IMR-90 (cell line): Measurements from ENCODE around the gene SRP54.

Source experiments
- BHLHE40 ChIP-seq: fragments of 150-350 bp; IDR thresholded peaks from 2 replicates; pipeline ENCODE4 v1.6.1; 2016; ENCODE audit warnings: mild to moderate bottlenecking, low read depth, low read length
- CEBPB ChIP-seq: IDR thresholded peaks from 2 replicates; pipeline ENCODE4 v1.6.1; 2012; ENCODE audit warnings: low read depth, low read length, improper control_type of control experiment
- FOS ChIP-seq: fragments of 150-350 bp; IDR thresholded peaks from 2 replicates; pipeline ENCODE4 v1.6.1; 2016; ENCODE audit warnings: low read depth, low read length
- MAFK ChIP-seq: IDR thresholded peaks from 2 replicates; pipeline ENCODE4 v1.6.1; 2012; ENCODE audit warnings: low read depth, low read length, improper control_type of control experiment
- MXI1 ChIP-seq: IDR thresholded peaks from 2 replicates; pipeline ENCODE4 v1.6.1; 2012; ENCODE audit warnings: low read depth, mild to moderate bottlenecking, low read length, moderate library complexity, borderline replicate concordance
- NFE2L2 ChIP-seq: fragments of 150-350 bp; IDR thresholded peaks from 2 replicates; pipeline ENCODE4 v1.6.1; 2016; ENCODE audit warnings: low read depth, mild to moderate bottlenecking, low read length
- POLR2A ChIP-seq: IDR thresholded peaks from 2 replicates; pipeline ENCODE4 v1.6.1; 2012; ENCODE audit warnings: mild to moderate bottlenecking, low read depth, low read length
- RCOR1 ChIP-seq: IDR thresholded peaks from 2 replicates; pipeline ENCODE4 v1.6.1; 2012; ENCODE audit warnings: mild to moderate bottlenecking, low read length, improper control_type of control experiment; ENCODE audit not compliant: insufficient replicate concordance
- RFX5 ChIP-seq: IDR thresholded peaks from 2 replicates; pipeline ENCODE4 v1.8.0; 2012; ENCODE audit warnings: low read depth, mild to moderate bottlenecking, low read length, moderate library complexity
- SMC3 ChIP-seq: fragments of 150-350 bp; IDR thresholded peaks from 2 replicates; pipeline ENCODE4 v1.6.1; 2016; ENCODE audit warnings: low read depth, mild to moderate bottlenecking, antibody characterized with exemption, low read length, moderate library complexity
- TF ChIP-seq, protein P1 (sequence below): conservative IDR thresholded peaks from 2 replicates; pipeline ENCODE4 v1.5.1; 2012; ENCODE audit warnings: mild to moderate bottlenecking, low read depth, low read length, improper control_type of control experiment
- TF ChIP-seq, protein P2 (sequence below): fragments of 150-350 bp; IDR thresholded peaks from 2 replicates; pipeline ENCODE4 v1.6.1; 2017; ENCODE audit warnings: mild to moderate bottlenecking, antibody characterized with exemption, low read length, low read depth

DNA sequence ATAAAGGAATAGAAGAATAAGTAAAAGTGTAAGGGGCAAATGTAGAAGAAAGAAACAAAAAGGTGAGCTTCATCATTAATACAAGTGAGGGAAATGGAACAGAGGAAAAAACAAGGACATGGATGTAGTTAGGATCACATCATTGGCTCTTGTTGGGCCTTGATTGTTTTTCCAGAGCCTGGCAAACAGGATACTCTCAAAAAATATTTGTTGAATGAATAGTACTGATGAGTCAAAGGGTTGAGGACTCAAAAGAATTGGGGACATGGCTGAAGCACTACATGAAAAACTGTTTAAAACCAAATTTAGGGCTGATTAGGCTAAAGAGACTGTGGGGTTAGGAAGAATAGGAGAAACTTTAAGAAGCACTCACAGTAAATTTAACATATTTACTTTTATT lies 11.4 kb upstream of the SRP54 start:
- TF ChIP-seq, protein P1, sequence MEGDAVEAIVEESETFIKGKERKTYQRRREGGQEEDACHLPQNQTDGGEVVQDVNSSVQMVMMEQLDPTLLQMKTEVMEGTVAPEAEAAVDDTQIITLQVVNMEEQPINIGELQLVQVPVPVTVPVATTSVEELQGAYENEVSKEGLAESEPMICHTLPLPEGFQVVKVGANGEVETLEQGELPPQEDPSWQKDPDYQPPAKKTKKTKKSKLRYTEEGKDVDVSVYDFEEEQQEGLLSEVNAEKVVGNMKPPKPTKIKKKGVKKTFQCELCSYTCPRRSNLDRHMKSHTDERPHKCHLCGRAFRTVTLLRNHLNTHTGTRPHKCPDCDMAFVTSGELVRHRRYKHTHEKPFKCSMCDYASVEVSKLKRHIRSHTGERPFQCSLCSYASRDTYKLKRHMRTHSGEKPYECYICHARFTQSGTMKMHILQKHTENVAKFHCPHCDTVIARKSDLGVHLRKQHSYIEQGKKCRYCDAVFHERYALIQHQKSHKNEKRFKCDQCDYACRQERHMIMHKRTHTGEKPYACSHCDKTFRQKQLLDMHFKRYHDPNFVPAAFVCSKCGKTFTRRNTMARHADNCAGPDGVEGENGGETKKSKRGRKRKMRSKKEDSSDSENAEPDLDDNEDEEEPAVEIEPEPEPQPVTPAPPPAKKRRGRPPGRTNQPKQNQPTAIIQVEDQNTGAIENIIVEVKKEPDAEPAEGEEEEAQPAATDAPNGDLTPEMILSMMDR = no peak
- TF ChIP-seq FOS (no peak), POLR2A (no peak), SMC3 (no peak), NFE2L2 (no peak), RFX5 (no peak), CEBPB (no peak), RCOR1 (no peak), MAFK (no peak), MXI1 (no peak), BHLHE40 (no peak)
- TF ChIP-seq, protein P2, sequence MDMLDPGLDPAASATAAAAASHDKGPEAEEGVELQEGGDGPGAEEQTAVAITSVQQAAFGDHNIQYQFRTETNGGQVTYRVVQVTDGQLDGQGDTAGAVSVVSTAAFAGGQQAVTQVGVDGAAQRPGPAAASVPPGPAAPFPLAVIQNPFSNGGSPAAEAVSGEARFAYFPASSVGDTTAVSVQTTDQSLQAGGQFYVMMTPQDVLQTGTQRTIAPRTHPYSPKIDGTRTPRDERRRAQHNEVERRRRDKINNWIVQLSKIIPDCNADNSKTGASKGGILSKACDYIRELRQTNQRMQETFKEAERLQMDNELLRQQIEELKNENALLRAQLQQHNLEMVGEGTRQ = no peak
